ENCODE measurements around the gene SOHLH1. TPM values are rescaled to one million over a fixed set of nuclear protein-coding genes. Genes with fewer than 3 reads are reported as not detected.
"Not testable (repeated sequence)": the region's sequence is repeated elsewhere in the genome, so short reads cannot be mapped to it uniquely, and the experiment has no call there.

The SOHLH1 gene
- total and polyA plus RNA-seq, 2 experiments from 2014 or later, result not detected

DNA sequence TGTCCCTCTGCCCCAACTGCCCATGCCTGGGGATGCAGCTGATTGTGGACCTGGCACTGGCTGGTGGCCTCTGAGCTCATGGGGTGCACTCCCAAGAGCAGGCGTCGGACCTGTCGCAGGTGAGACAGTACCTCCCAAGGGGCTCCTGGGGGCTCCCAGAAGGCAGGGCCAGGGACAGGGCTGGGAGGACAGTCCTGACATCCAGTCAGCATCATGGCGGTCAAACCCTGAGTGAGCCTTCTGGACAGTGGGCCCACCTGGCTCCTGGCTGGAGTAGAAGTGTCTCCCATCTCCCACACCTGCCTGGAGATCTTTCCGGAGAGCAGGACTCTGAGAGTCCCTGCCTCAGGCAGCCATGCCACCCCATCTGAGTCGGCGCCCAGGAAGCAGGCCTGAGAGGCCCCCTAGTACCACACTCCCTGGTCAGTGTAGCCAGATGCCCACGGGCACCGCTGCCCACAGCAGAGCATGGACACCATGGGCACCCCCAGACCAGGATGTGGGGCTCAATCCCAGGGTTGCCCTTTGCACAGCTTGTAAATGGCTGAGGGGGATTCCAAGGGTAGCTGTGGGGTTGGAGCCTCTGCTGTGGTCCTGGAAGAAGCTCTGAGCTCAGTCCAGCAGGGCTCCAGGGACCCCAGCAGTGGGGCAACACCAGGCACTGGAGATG lies 29.5 kb downstream of the SOHLH1 start:
- no peak overlapping the region for H3K4me3 ChIP-seq
- TF ChIP-seq EZH2phosphoT487 (IDR thresholded peaks at IDR 0.05; ENCODE audit: insufficient read depth, low read depth), result no peak
- no peak for TF ChIP-seq EZH2 (IDR thresholded peaks at IDR 0.05; ENCODE audit: insufficient read depth, poor library complexity, severe bottlenecking)
- no peak overlapping the region for H3K9ac ChIP-seq
- no peak overlapping the region for H3K4me2 ChIP-seq (ENCODE audit: unreplicated experiment)
- H3K9me2 ChIP-seq (ENCODE audit: insufficient read depth), result no peaks in the 10 kb centered on the region
- no peaks in the 10 kb centered on the region for H4K20me1 ChIP-seq (ENCODE audit: insufficient read depth)
- 59% methylated on average over 9 of the region's 9 CpGs for WGBS, 2 experiments (ENCODE audit: low coverage in 1 of 2, low lambda C conversion rate in 2 of 2, missing lambda C conversion rate in 2 of 2)
- H3K27ac ChIP-seq, result no peak overlapping the region
- H3K4me1 ChIP-seq (ENCODE audit: insufficient read depth), result no peaks in the 10 kb centered on the region
- H3K36me3 ChIP-seq (ENCODE audit: low read depth), result no peaks in the 10 kb centered on the region
- in situ Hi-C loops (cut with MboI), result no loop called here
- no peaks in the 10 kb centered on the region for H3K9me3 ChIP-seq (ENCODE audit: low read depth)
- H3K79me2 ChIP-seq (ENCODE audit: insufficient read depth), result no peaks in the 10 kb centered on the region
- H2AFZ ChIP-seq, result no peak overlapping the region
- peaks cover 7% of the 10 kb centered on the region; the same call in 1 of the 2 replicates for H3K27me3 ChIP-seq (replicated peaks; ENCODE audit: insufficient read depth)
- DNase-seq, result no peak
- no peaks in the 10 kb centered on the region for H3F3A ChIP-seq (ENCODE audit: insufficient read depth)

DNA sequence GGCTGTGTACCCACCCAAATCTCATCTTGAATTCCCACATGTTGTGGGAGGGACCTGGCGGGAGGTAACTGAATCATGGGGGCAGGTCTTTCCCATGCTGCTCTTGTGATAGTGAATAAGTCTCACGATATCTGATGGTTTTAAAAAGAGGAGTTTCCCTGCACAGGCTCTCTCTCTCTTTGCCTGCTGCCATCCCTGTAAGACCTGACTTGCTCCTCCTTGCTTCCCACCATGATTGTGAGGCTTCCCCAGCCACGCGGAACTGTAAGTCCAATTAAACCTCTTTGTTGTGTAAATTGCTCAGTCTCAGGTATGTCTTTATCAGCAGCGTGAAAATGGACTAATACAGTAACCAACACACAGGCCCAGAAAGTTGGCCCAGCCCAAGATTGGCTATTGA lies 30.3 kb downstream of the SOHLH1 start:
- H3K36me3 ChIP-seq (ENCODE audit: low read depth); H3K4me1 ChIP-seq (ENCODE audit: insufficient read depth); H3K9ac ChIP-seq; H3K79me2 ChIP-seq (ENCODE audit: insufficient read depth); H3K27ac ChIP-seq; H3K4me2 ChIP-seq (ENCODE audit: unreplicated experiment); H3K4me3 ChIP-seq; H3K9me3 ChIP-seq (ENCODE audit: low read depth); H3K27me3 ChIP-seq (replicated peaks; ENCODE audit: insufficient read depth); H4K20me1 ChIP-seq (ENCODE audit: insufficient read depth); H3F3A ChIP-seq (ENCODE audit: insufficient read depth); in situ Hi-C loops (cut with MboI); H3K9me2 ChIP-seq (ENCODE audit: insufficient read depth); H2AFZ ChIP-seq; DNase-seq: not testable (repeated sequence)
- 13 to 15% methylated on average over 5 of the region's 5 CpGs for WGBS, 2 experiments (ENCODE audit: low coverage in 1 of 2, low lambda C conversion rate in 2 of 2, missing lambda C conversion rate in 2 of 2)

DNA sequence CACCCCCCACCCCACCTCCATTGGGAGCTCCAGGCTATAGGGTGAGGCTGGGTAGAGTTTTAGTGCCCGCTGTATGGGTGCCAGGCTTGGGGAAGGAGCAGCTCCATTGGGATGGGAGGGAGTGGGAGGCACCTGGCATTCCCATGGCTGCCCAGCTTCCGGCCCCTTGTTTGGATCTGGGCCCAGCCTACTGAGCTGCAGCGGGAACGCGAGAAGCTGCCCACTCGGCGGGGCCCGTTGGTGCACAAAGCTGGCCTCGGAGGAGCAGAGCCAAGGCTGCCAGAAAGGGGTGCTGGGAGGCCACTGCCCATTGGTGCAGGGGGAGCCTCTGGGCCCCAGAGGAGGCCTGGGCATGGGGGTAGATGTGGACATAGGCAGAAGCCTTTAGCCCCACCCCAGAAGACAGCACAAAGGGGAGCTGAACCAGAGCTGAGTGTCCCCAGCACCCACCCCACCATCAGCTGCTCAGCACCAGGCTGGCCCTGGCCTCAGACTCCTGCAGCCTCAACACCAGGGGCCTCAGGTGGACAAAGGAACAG lies 31.7 kb downstream of the SOHLH1 start:
- H3K36me3 ChIP-seq (ENCODE audit: low read depth), result no peaks in the 10 kb centered on the region
- in situ Hi-C loops (cut with MboI), result no loop called here

DNA sequence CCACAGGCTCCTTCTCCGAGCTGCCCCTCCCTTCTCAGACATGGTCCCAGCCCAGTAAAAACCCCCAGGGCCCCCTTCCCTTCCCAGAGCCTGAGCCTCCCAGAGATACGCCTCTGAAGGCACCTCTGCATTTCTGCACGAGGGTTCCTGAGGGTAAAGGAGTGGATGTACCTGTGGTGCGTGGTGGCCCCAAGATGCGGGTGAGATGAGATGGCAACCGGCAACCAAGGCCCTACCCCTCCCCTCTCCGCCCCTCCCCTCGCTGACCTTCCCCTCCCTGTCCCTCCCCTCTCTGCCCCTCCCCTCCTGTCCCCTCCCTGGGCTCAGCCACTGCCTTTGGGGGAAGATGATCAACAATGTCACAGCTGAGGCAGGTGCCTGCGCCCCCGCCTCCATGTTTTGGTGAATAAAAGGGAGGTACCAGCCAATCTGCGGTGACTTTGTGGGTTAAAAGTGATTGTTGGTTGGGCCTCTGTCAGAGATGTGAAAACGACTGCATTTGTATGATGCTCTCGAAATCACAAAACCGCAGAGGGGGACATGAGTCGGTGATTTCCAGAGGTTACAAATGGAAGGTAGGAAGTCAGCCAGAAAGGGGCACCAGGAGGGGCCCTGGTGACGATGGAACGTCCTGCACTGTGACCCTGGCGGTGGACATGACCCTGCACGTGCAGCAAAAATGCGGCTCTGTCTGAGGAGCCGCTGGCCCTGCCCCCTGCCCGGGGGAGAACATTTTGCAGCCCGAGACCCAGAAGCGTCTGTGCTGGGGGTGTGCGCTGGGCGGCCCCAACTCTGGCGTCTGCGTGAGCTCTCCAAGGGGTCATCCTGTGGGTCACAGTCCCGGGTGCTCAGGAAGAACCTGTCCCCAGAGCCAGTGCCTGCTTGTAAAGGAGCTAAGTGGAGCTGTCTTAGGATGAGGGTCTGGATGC lies 32.5 kb downstream of the SOHLH1 start:
- H3K4me2 ChIP-seq (ENCODE audit: unreplicated experiment), result no peak overlapping the region
- TF ChIP-seq EZH2phosphoT487 (IDR thresholded peaks at IDR 0.05; ENCODE audit: insufficient read depth, low read depth) (no peak), EZH2 (IDR thresholded peaks at IDR 0.05; ENCODE audit: insufficient read depth, poor library complexity, severe bottlenecking) (no peak)
- no peak for DNase-seq
- H3K4me3 ChIP-seq, result no peak overlapping the region
- no peaks in the 10 kb centered on the region for H3F3A ChIP-seq (ENCODE audit: insufficient read depth)
- in situ Hi-C loops (cut with MboI), result no loop called here
- no peak overlapping the region for H3K27ac ChIP-seq
- no peaks in the 10 kb centered on the region for H3K9me2 ChIP-seq (ENCODE audit: insufficient read depth)
- no peaks in the 10 kb centered on the region for H3K9me3 ChIP-seq (ENCODE audit: low read depth)
- H3K79me2 ChIP-seq (ENCODE audit: insufficient read depth), result no peaks in the 10 kb centered on the region
- no peak overlapping the region for H3K9ac ChIP-seq
- H2AFZ ChIP-seq, result no peak overlapping the region
- no peaks in the 10 kb centered on the region for H3K4me1 ChIP-seq (ENCODE audit: insufficient read depth)
- H3K36me3 ChIP-seq (ENCODE audit: low read depth), result no peaks in the 10 kb centered on the region
- H4K20me1 ChIP-seq (ENCODE audit: insufficient read depth), result no peaks in the 10 kb centered on the region
- WGBS, 2 experiments (ENCODE audit: low coverage in 1 of 2, low lambda C conversion rate in 2 of 2, missing lambda C conversion rate in 2 of 2), result 33 to 37% methylated on average over 23 to 29 of the region's 29 CpGs
- no peaks in the 10 kb centered on the region for H3K27me3 ChIP-seq (replicated peaks; ENCODE audit: insufficient read depth)

More for the DNA sequence above, 31.7 kb downstream of the SOHLH1 start:
- Histone ChIP-seq H3K79me2 (ENCODE audit: insufficient read depth) (no peaks in the 10 kb centered on the region), H3K27me3 (replicated peaks; ENCODE audit: insufficient read depth) (peaks cover 7% of the 10 kb centered on the region; the same call in 1 of the 2 replicates), H3K4me1 (ENCODE audit: insufficient read depth) (no peaks in the 10 kb centered on the region), H3F3A (ENCODE audit: insufficient read depth) (no peaks in the 10 kb centered on the region), H3K9ac (no peak overlapping the region), H3K27ac (no peak overlapping the region), H4K20me1 (ENCODE audit: insufficient read depth) (no peaks in the 10 kb centered on the region), H3K9me3 (ENCODE audit: low read depth) (no peaks in the 10 kb centered on the region), H3K9me2 (ENCODE audit: insufficient read depth) (no peaks in the 10 kb centered on the region), H3K4me3 (no peak overlapping the region), H3K4me2 (ENCODE audit: unreplicated experiment) (no peak overlapping the region), H2AFZ (no peak overlapping the region)
- DNase-seq, result no peak
- TF ChIP-seq EZH2 (IDR thresholded peaks at IDR 0.05; ENCODE audit: insufficient read depth, poor library complexity, severe bottlenecking), result no peak
- no peak for TF ChIP-seq EZH2phosphoT487 (IDR thresholded peaks at IDR 0.05; ENCODE audit: insufficient read depth, low read depth)
- WGBS, 2 experiments (ENCODE audit: low coverage in 1 of 2, low lambda C conversion rate in 2 of 2, missing lambda C conversion rate in 2 of 2), result 66 to 72% methylated on average over 8 to 9 of the region's 9 CpGs

Data from GM23248 (cell line).